Tibial artery (tissue), 4 donors: Measurements from ENCODE around the gene FNDC8.

Source experiments
- DNase-seq, 2 donors: peaks; one replicate each; pipeline ENCODE4 v3.0.0-alpha.2; 2019
- H3K27ac ChIP-seq, 2 donors: fragments of 200-600 bp; sonication (generic) in 1 of 2; 1 replicate in 1 of 2; 2 replicates in 1 of 2; pipeline ENCODE4 v1.5.1; 2018 to 2019; ENCODE audit warnings: mild to moderate bottlenecking in 1 of 2
- H3K27me3 ChIP-seq, 2 donors: fragments of 200-600 bp; sonication (generic) in 1 of 2; one replicate each; pipeline versions ENCODE4 v1.5.1 to v1.6.0; 2016 to 2019
- H3K36me3 ChIP-seq, 3 donors: fragments of 200-600 bp; sonication (generic) in 2 of 3; one replicate each; pipeline ENCODE4 v1.5.1; 2016 to 2019; ENCODE audit warnings: mild to moderate bottlenecking in 2 of 3
- H3K4me1 ChIP-seq, 4 donors: fragments of 200-600 bp; sonication (generic) in 2 of 4; 1 replicate in 3 of 4; 2 replicates in 1 of 4; pipeline ENCODE4 v1.5.1; 2016 to 2019
- H3K4me3 ChIP-seq, 2 donors: fragments of 200-600 bp; sonication (generic) in 1 of 2; 1 replicate in 1 of 2; 2 replicates in 1 of 2; pipeline ENCODE4 v1.5.1; 2018 to 2019; ENCODE audit warnings: mild to moderate bottlenecking in 2 of 2
- H3K9me3 ChIP-seq, 3 donors: fragments of 200-600 bp; sonication (generic) in 1 of 3; one replicate each; pipeline ENCODE4 v1.5.1; 2016 to 2019
- CTCF ChIP-seq, 2 experiments: fragments of 200-600 bp in 1 of 2; fragments of 450-650 bp in 1 of 2; IDR thresholded peaks; one replicate each; pipeline ENCODE4 v1.5.1; 2017 to 2019; ENCODE audit warnings: antibody characterized with exemption in 2 of 2, mild to moderate bottlenecking in 1 of 2, moderate library complexity in 1 of 2
- intact Hi-C: fragments of 100-400 bp; cut with DNase I; formaldehyde crosslinking; loops from one replicate; pipeline ENCODE4 v1.15.0; 2023; ENCODE audit warnings: low total_unique reads

Gene FNDC8

DNA sequence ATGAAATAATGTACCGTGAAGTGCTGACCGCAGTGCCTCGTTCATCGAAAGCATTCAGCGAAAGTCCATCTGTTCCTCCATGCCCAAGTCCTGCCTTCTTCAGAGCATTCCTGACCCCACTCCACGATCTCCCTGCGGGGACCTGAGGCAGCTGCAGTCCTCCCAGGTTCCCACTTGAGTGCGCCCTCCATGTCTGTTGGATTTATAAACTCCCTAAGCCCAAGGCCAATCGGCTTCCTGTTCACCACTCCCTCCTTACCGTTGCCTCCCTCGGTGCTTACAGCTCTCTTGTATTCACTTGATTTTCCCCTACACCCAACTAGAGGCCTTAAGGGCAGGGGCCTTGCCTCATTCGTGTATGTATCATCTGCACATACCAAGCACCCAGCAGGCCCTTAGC lies 4.6 kb upstream of the FNDC8 start:
- H3K4me3 ChIP-seq = no peak overlapping the region
- H3K9me3 ChIP-seq = no peaks in the 10 kb centered on the region
- peaks cover 0 to 4% (median 0%) of the 10 kb centered on the region in 3 donors for H3K36me3 ChIP-seq
- no peak for TF ChIP-seq CTCF (IDR thresholded peaks at IDR 0.05)
- peaks cover 3 to 20% (median 13%) of the 10 kb centered on the region in 4 donors for H3K4me1 ChIP-seq
- no peak for DNase-seq
- intact Hi-C loops = loop anchor here (10.0 kb wide), 1 partner anchor 132 kb away; the partner anchor contains the start of gene LIG3
- no peak overlapping the region for H3K27ac ChIP-seq
- no peaks in the 10 kb centered on the region for H3K27me3 ChIP-seq

GRCh38 chr17:35117984-35118383 lies 3.4 kb upstream of the FNDC8 start:
- Histone ChIP-seq H3K36me3 (peaks cover 0 to 4% (median 0%) of the 10 kb centered on the region in 3 donors), H3K27ac (no peak overlapping the region), H3K4me1 (peaks cover 3 to 20% (median 13%) of the 10 kb centered on the region in 4 donors), H3K4me3 (no peak overlapping the region), H3K27me3 (no peaks in the 10 kb centered on the region), H3K9me3 (no peaks in the 10 kb centered on the region)
- no peak for DNase-seq
- intact Hi-C loops = loop anchor here (10.0 kb wide), 1 partner anchor 133 kb away; the partner anchor contains the start of gene LIG3
- no peak for TF ChIP-seq CTCF (IDR thresholded peaks at IDR 0.05)

- intact Hi-C loops = loop anchor here (5.0 to 10.0 kb wide), 3 partner anchors 135 to 702 kb away; partner anchors contain the start of gene LIG3
- TF ChIP-seq CTCF (IDR thresholded peaks at IDR 0.05) = peak; percentile 90 to 96
- Histone ChIP-seq H3K4me1 (peaks cover 3 to 20% (median 13%) of the 10 kb centered on the region in 4 donors), H3K9me3 (no peaks in the 10 kb centered on the region), H3K27ac (peak within 1 kb of the TSS; percentile 61 to 71), H3K27me3 (no peaks in the 10 kb centered on the region), H3K36me3 (no peaks in the 10 kb centered on the region), H3K4me3 (peak within 1 kb of the TSS; percentile 66 to 73)
- DNase-seq = peak; percentile 57 to 77
Measured at GRCh38 chr17:35119370-35120165, 1.8 kb upstream of the FNDC8 start, which contains the start of gene RAD51D. Gene RAD51D, minus strand, starts transcription at chr17:35119860. Its CDS starts 247 bp downstream, at chr17:35119613.

DNA sequence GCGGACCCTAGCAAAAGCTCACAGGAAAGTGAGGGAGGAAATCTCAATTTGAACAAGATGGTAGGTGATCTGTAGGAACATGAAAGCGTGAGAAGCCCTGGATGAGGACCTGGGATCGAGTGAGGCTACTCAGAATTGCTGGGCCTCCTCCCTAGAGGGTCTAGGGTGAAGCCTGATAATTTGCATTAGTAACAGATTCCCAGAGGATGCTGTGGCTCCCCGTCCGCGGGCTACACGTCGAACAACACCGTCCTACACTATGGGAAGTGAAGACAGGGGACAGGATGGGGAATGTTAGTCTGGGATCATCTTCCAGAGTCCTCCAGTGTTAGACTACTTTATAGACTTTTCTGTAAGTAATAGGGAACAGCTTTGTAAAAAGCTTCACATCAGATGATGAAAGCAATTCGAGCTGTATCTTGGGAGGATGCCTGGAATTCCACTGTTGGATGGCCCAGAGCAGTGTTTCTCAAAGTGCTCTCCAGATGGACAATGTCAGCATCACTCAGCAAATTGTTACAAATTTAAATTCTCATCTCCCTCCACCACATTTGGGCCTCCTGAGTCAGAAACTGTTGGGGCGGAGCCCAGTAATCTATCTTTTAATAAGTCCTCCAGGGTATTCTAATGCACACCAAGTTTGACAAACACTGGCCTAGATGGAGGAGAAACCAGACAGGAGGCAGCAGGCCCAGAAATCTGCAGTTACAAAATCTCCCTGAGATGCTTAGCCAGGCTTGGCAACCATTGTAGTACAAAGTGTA lies 6.5 kb downstream of the FNDC8 start:
- no peaks in the 10 kb centered on the region for H3K27me3 ChIP-seq
- H3K4me3 ChIP-seq = no peak overlapping the region
- no peak for TF ChIP-seq CTCF (IDR thresholded peaks at IDR 0.05)
- no peaks in the 10 kb centered on the region for H3K4me1 ChIP-seq
- intact Hi-C loops = no loop called here
- peaks cover 2 to 22% (median 17%) of the 10 kb centered on the region in 3 donors for H3K36me3 ChIP-seq
- DNase-seq = peak in 1 of 2 donors; percentile 31
- no peaks in the 10 kb centered on the region for H3K9me3 ChIP-seq
- H3K27ac ChIP-seq = no peak overlapping the region

DNA sequence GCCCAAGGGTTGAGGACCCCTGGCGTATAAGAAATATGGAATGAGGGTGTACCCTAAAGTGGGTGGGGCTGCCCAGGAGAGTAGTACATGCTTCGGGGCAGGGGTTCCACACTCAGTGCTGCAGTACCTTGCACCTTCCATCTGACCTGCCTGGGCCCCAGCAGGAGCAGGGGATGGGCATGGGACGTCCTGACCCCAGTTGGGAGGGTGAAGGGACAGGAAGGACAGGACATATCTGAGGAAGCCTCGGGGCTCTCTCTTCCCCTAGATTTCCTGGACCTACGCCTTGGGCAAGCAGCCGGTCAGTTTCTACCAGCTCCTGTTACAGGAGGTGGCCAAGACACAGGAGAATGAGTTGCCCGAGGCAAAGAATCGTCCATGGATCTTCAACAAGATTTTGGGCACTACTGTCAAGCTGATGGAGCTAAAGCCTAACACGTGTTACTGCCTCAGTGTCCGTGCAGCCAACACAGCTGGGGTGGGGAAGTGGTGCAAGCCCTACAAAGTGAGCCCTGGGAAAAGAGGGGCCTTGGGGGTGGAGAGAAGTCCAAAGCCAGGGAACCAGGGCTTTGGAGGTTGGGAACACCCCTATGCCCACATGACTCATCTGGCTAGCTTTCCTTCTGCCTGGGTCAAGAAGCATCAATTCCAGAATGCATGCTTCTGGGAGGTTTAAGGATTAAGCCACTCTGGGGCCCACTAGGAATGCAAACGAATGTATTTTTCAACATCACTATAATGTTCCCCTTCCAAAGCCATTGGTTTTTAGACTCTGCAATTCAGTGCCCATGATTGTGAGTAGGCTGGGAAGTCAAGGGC lies 7.9 kb downstream of the FNDC8 start:
- Histone ChIP-seq H3K27ac (no peak overlapping the region), H3K4me3 (no peak overlapping the region), H3K4me1 (no peaks in the 10 kb centered on the region), H3K27me3 (no peaks in the 10 kb centered on the region), H3K36me3 (peaks cover 17 to 36% (median 31%) of the 10 kb centered on the region in 3 donors), H3K9me3 (no peaks in the 10 kb centered on the region)
- intact Hi-C loops = no loop called here
- TF ChIP-seq CTCF (IDR thresholded peaks at IDR 0.05) = no peak
- DNase-seq = no peak
